Osteocyte (in vitro differentiated cells): ENCODE data around the gene KLHL21. TPM values are rescaled to one million over a fixed set of nuclear protein-coding genes. Genes with fewer than 3 reads are reported as not detected.
"Not testable (repeated sequence)": the region's sequence is repeated elsewhere in the genome, so short reads cannot be mapped to it uniquely, and the experiment has no call there.

Source experiments
- DNase-seq: peaks from one replicate; pipeline ENCODE4 v3.0.0; 2021; ENCODE audit warnings: mixed read lengths; ENCODE audit not compliant: unreplicated experiment; ENCODE audit errors: extremely low spot score
- H3K27ac Mint-ChIP-seq: one replicate; pipeline ENCODE4 v1.8.0; 2021; ENCODE audit warnings: mild to moderate bottlenecking, mixed read lengths; ENCODE audit not compliant: unreplicated experiment
- H3K27me3 Mint-ChIP-seq: one replicate; pipeline ENCODE4 v1.8.0; 2021; ENCODE audit warnings: mixed read lengths; ENCODE audit not compliant: unreplicated experiment
- H3K36me3 Mint-ChIP-seq: one replicate; pipeline ENCODE4 v1.8.0; 2021; ENCODE audit warnings: mixed read lengths; ENCODE audit not compliant: unreplicated experiment
- H3K4me1 Mint-ChIP-seq: one replicate; pipeline ENCODE4 v1.8.0; 2021; ENCODE audit warnings: mixed read lengths; ENCODE audit not compliant: unreplicated experiment
- H3K4me3 Mint-ChIP-seq: one replicate; pipeline ENCODE4 v1.8.0; 2021; ENCODE audit warnings: mild to moderate bottlenecking, moderate library complexity, mixed read lengths; ENCODE audit not compliant: unreplicated experiment
- H3K9me3 Mint-ChIP-seq: one replicate; pipeline ENCODE4 v1.8.0; 2021; ENCODE audit warnings: mixed read lengths; ENCODE audit not compliant: unreplicated experiment
- CTCF ChIP-seq: fragments of 200-600 bp; sonication (generic); IDR thresholded peaks from 2 replicates; pipeline ENCODE4 v1.5.0; 2021; ENCODE audit warnings: antibody characterized with exemption, mild to moderate bottlenecking, moderate library complexity
- total RNA-seq: library from RNA; stranded (reverse); gene quantifications from 2 replicates; pipeline ENCODE4 v1.2.1, GENCODE V29; 2021

The KLHL21 gene
- total RNA-seq, 1 donor from 2014 or later, result 27.5 TPM

- Mint-ChIP-seq H3K27me3 (no peaks in the 10 kb centered on the region), H3K36me3 (peaks cover 35% of the 10 kb centered on the region), H3K4me3 (no peak overlapping the region), H3K9me3 (no peaks in the 10 kb centered on the region), H3K27ac (no peak overlapping the region), H3K4me1 (peaks cover 6% of the 10 kb centered on the region)
- DNase-seq, result no peak
- no peak for TF ChIP-seq CTCF
Observed at GRCh38 chr1:6638226-6638625, 35.6 kb upstream of the KLHL21 start.

GRCh38 chr1:6637770-6638169, 35.1 kb upstream of the KLHL21 start:
- Mint-ChIP-seq H3K4me3 (no peak overlapping the region), H3K36me3 (peaks cover 37% of the 10 kb centered on the region), H3K4me1 (peaks cover 6% of the 10 kb centered on the region), H3K27me3 (no peaks in the 10 kb centered on the region), H3K27ac (no peak overlapping the region), H3K9me3 (no peaks in the 10 kb centered on the region)
- no peak for TF ChIP-seq CTCF
- no peak for DNase-seq

GRCh38 chr1:6636778-6637177, 34.1 kb upstream of the KLHL21 start:
- H3K4me1 Mint-ChIP-seq, H3K9me3 Mint-ChIP-seq, H3K27me3 Mint-ChIP-seq, DNase-seq, H3K27ac Mint-ChIP-seq, H3K4me3 Mint-ChIP-seq: not testable (repeated sequence)
- H3K36me3 Mint-ChIP-seq, result peaks cover 34% of the 10 kb centered on the region

GRCh38 chr1:6635910-6636760, 33.5 kb upstream of the KLHL21 start:
- H3K9me3 Mint-ChIP-seq, result no peaks in the 10 kb centered on the region
- peak; percentile 9 for TF ChIP-seq CTCF
- no peak overlapping the region for H3K4me3 Mint-ChIP-seq
- peaks cover 34% of the 10 kb centered on the region for H3K36me3 Mint-ChIP-seq
- H3K27ac Mint-ChIP-seq, result peak overlapping the region; percentile 13
- peaks cover 6% of the 10 kb centered on the region for H3K4me1 Mint-ChIP-seq
- H3K27me3 Mint-ChIP-seq, result no peaks in the 10 kb centered on the region
- DNase-seq, result no peak

- DNase-seq, result no peak
- no peaks in the 10 kb centered on the region for H3K9me3 Mint-ChIP-seq
Observed at GRCh38 chr1:6635161-6635909, 32.7 kb upstream of the KLHL21 start.

More at GRCh38 chr1:6635161-6635909, 32.7 kb upstream of the KLHL21 start:
- Mint-ChIP-seq H3K27ac (no peak overlapping the region), H3K36me3 (peaks cover 31% of the 10 kb centered on the region), H3K4me1 (peaks cover 6% of the 10 kb centered on the region), H3K27me3 (no peaks in the 10 kb centered on the region), H3K4me3 (no peak overlapping the region)
- no peak for TF ChIP-seq CTCF
